ENCODE measurements around the gene LIMS3. TPM values are rescaled to one million over a fixed set of nuclear protein-coding genes. Genes with fewer than 3 reads are reported as not detected.
"Not testable (repeated sequence)": the region's sequence is repeated elsewhere in the genome, so short reads cannot be mapped to it uniquely, and the experiment has no call there.

The LIMS3 gene
- total and polyA plus RNA-seq, 2 of the 13 experiments (the other 11 are each of a cell fraction or from before 2014, with no cell fraction given), result 0.69 to 2.2 TPM

DNA sequence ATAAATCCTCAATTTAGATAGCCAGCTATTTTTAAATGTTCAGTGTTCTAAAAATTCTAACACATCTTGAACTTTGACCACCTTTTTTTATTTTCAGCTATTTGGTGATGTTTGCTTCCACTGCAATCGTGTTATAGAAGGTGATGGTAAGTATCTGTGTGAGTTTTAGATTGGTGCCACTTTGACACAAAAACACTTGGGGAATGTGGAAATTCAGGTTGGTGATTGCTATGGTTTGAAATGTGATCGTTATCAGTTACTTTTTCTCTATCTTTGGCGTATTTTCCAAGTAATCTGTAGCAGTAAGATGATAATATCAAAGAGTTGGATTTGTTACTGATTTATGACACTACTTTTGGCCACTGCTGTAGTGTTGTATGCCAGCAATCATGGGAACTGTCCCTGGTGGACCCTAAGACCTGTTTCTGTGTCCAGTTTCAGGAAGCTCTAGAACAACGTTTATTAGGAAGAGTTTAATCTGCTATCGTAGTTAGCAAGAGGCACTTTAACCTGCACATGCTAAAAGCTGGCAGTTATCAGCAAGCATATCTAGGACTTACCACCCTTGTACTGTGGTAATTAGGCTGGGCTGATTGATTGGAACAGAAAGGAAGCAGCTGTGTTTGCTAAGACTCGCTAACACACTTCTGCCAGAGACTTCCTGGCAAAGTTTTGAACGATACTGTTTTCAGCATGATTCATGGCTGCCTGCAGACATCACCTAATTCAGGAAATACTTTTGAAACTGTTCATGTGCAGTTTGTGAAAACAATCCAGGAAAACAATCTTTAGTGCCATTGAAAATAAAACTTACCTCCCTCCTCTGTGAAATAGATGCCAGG lies 23.3 kb downstream of the LIMS3 start:
- H3K4me2 ChIP-seq (ENCODE audit: low read depth, low read length); H3K36me3 ChIP-seq (replicated peaks in 1 of 2; ENCODE audit: control insufficient read depth in 1 of 2, insufficient read depth in 2 of 2, low read length in 2 of 2); H3K9me3 ChIP-seq (ENCODE audit: low read length); intact Hi-C loops (cut with micrococcal nuclease; ENCODE audit: unreplicated experiment); H3K27me3 ChIP-seq (ENCODE audit: control insufficient read depth in 1 of 2, insufficient read depth in 2 of 2, low read length in 2 of 2); BruUV-seq (replicated peaks); H3K27ac ChIP-seq (ENCODE audit: extremely low read length, insufficient read depth, low read length); H3K4me1 ChIP-seq (ENCODE audit: insufficient read depth, low read length); H3K4me3 ChIP-seq (replicated peaks in 1 of 3; ENCODE audit: insufficient read depth in 1 of 3, low read depth in 2 of 3, low read length in 3 of 3); CTCF ChIA-PET (ENCODE audit: low intra/inter-chr PET ratio, low total read pairs); DNase-seq (ENCODE audit: low spot score); H3K79me2 ChIP-seq (ENCODE audit: insufficient read depth, low read length); FAIRE-seq; H2AFZ ChIP-seq (ENCODE audit: low read length); H4K20me1 ChIP-seq (ENCODE audit: insufficient read depth, low read length); H3K9ac ChIP-seq (ENCODE audit: insufficient read depth, low read depth, low read length); POLR2A ChIA-PET; in situ Hi-C loops (cut with HindIII; ENCODE audit: extremely low pct_ligation_motif_present, low pct_unique_long_range_greater_than_20kb): not testable (repeated sequence)
- ATAC-seq, result peak; percentile 43; the same call in 1 of the 3 replicates
- WGBS (ENCODE audit: low lambda C conversion rate), result no CpG with 5 or more reads among the region's 7 CpGs

DNA sequence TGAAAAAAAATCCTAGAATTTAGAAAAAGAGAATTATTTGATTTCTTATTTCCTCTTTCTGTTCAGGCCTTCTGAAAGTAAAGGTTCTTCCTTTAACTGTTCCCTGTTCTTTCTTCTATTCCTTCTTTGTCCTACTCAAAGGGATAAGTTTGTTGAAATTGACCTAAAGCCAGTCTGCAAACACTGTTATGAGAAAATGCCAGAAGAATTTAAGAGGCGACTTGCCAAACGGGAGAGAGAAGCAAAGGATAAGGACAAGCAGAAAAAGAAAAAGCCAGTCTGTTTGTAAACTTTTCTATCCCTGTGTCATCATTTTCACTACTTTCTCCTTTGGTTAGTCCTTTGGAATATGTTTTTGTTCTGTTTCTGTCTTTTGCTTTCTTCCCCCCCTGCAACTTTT lies 26.0 kb downstream of the LIMS3 start:
- H3K27ac ChIP-seq (ENCODE audit: extremely low read length, insufficient read depth, low read length); intact Hi-C loops (cut with micrococcal nuclease; ENCODE audit: unreplicated experiment); H2AFZ ChIP-seq (ENCODE audit: low read length); FAIRE-seq; BruUV-seq (replicated peaks); POLR2A ChIA-PET; H3K9ac ChIP-seq (ENCODE audit: insufficient read depth, low read depth, low read length); DNase-seq (ENCODE audit: low spot score); H4K20me1 ChIP-seq (ENCODE audit: insufficient read depth, low read length); ATAC-seq; H3K36me3 ChIP-seq (replicated peaks in 1 of 2; ENCODE audit: control insufficient read depth in 1 of 2, insufficient read depth in 2 of 2, low read length in 2 of 2); H3K9me3 ChIP-seq (ENCODE audit: low read length); CTCF ChIA-PET (ENCODE audit: low intra/inter-chr PET ratio, low total read pairs); H3K4me2 ChIP-seq (ENCODE audit: low read depth, low read length); H3K27me3 ChIP-seq (ENCODE audit: control insufficient read depth in 1 of 2, insufficient read depth in 2 of 2, low read length in 2 of 2); H3K4me3 ChIP-seq (replicated peaks in 1 of 3; ENCODE audit: insufficient read depth in 1 of 3, low read depth in 2 of 3, low read length in 3 of 3); H3K79me2 ChIP-seq (ENCODE audit: insufficient read depth, low read length); in situ Hi-C loops (cut with HindIII; ENCODE audit: extremely low pct_ligation_motif_present, low pct_unique_long_range_greater_than_20kb); H3K4me1 ChIP-seq (ENCODE audit: insufficient read depth, low read length): not testable (repeated sequence)
- WGBS (ENCODE audit: low lambda C conversion rate), result no CpG with 5 or more reads among the region's 2 CpGs

DNA sequence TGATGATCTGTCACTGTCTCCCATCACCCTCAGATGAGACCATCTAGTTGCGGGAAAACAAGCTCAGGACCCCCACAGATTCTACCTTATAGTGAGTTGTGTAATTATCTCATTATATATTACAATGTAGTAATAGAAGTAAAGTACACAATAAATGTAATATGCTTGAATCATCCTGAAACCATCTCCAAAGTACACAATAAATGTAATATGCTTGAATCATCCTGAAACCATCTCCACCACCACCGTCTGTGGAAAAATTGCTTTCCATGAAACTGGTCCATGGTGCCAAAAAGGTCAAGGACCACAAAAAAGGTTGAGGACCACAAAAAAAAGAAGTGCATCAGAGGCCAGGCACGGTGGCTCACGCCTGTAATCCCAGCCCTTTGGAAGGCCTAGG lies 29.3 kb downstream of the LIMS3 start:
- H3K9ac ChIP-seq (ENCODE audit: insufficient read depth, low read depth, low read length); ATAC-seq; intact Hi-C loops (cut with micrococcal nuclease; ENCODE audit: unreplicated experiment); H3K4me3 ChIP-seq (replicated peaks in 1 of 3; ENCODE audit: insufficient read depth in 1 of 3, low read depth in 2 of 3, low read length in 3 of 3); in situ Hi-C loops (cut with HindIII; ENCODE audit: extremely low pct_ligation_motif_present, low pct_unique_long_range_greater_than_20kb); FAIRE-seq; CTCF ChIA-PET (ENCODE audit: low intra/inter-chr PET ratio, low total read pairs); H3K27ac ChIP-seq (ENCODE audit: extremely low read length, insufficient read depth, low read length); H3K9me3 ChIP-seq (ENCODE audit: low read length); H3K4me1 ChIP-seq (ENCODE audit: insufficient read depth, low read length); DNase-seq (ENCODE audit: low spot score); H3K27me3 ChIP-seq (ENCODE audit: control insufficient read depth in 1 of 2, insufficient read depth in 2 of 2, low read length in 2 of 2); H3K36me3 ChIP-seq (replicated peaks in 1 of 2; ENCODE audit: control insufficient read depth in 1 of 2, insufficient read depth in 2 of 2, low read length in 2 of 2); H3K79me2 ChIP-seq (ENCODE audit: insufficient read depth, low read length); H4K20me1 ChIP-seq (ENCODE audit: insufficient read depth, low read length); H3K4me2 ChIP-seq (ENCODE audit: low read depth, low read length); BruUV-seq (replicated peaks); POLR2A ChIA-PET; H2AFZ ChIP-seq (ENCODE audit: low read length): not testable (repeated sequence)
- no CpG with 5 or more reads among the region's 4 CpGs for WGBS (ENCODE audit: low lambda C conversion rate)

DNA sequence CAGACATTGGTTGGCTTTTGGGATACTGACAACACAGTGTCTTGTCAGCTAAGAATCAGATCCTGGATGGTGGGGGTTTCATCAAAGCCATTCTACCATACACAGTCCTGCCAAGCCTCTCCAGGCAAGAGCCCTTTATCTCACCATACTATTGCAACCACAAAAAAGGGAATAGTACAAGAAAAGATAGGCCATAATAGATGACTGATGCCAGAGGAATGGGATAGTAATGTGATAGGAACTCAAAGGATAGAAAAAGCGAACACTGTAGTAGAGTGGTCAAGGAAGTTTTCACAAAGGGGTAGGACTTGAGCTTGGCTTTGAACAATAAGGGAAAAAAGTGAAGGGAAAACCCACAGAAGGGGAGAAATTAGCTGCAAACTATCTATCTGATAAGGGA lies 30.7 kb downstream of the LIMS3 start:
- H3K27ac ChIP-seq (ENCODE audit: extremely low read length, insufficient read depth, low read length); FAIRE-seq; BruUV-seq (replicated peaks); H3K4me1 ChIP-seq (ENCODE audit: insufficient read depth, low read length); H2AFZ ChIP-seq (ENCODE audit: low read length); H4K20me1 ChIP-seq (ENCODE audit: insufficient read depth, low read length); in situ Hi-C loops (cut with HindIII; ENCODE audit: extremely low pct_ligation_motif_present, low pct_unique_long_range_greater_than_20kb); POLR2A ChIA-PET; H3K4me3 ChIP-seq (replicated peaks in 1 of 3; ENCODE audit: insufficient read depth in 1 of 3, low read depth in 2 of 3, low read length in 3 of 3); H3K4me2 ChIP-seq (ENCODE audit: low read depth, low read length); H3K36me3 ChIP-seq (replicated peaks in 1 of 2; ENCODE audit: control insufficient read depth in 1 of 2, insufficient read depth in 2 of 2, low read length in 2 of 2); H3K9ac ChIP-seq (ENCODE audit: insufficient read depth, low read depth, low read length); ATAC-seq; H3K27me3 ChIP-seq (ENCODE audit: control insufficient read depth in 1 of 2, insufficient read depth in 2 of 2, low read length in 2 of 2); H3K79me2 ChIP-seq (ENCODE audit: insufficient read depth, low read length); H3K9me3 ChIP-seq (ENCODE audit: low read length); DNase-seq (ENCODE audit: low spot score); intact Hi-C loops (cut with micrococcal nuclease; ENCODE audit: unreplicated experiment); CTCF ChIA-PET (ENCODE audit: low intra/inter-chr PET ratio, low total read pairs): not testable (repeated sequence)
- no CpG with 5 or more reads among the region's 1 CpG for WGBS (ENCODE audit: low lambda C conversion rate)

Data from HepG2 (cell line).